Activated gamma-delta T cell (primary cell): ENCODE data around the gene EGLN1.

ENCODE experiments used
- DNase-seq: peaks from one replicate; lab custom pipeline; 2025; lab: John Stamatoyannopoulos, UW

Gene EGLN1

GRCh38 chr1:231421546-231421970 lies 529 bp downstream of the EGLN1 start:
- peak; percentile 52 for DNase-seq

- no peak for DNase-seq
Measured at GRCh38 chr1:231420959-231421545, 1.0 kb downstream of the EGLN1 start.

GRCh38 chr1:231420299-231420958 lies 1.7 kb downstream of the EGLN1 start:
- DNase-seq = no peak

GRCh38 chr1:231419738-231420298 lies 2.3 kb downstream of the EGLN1 start:
- DNase-seq = no peak

GRCh38 chr1:231419147-231419546 lies 2.9 kb downstream of the EGLN1 start:
- DNase-seq = no peak

- DNase-seq = no peak
Measured at GRCh38 chr1:231418741-231419107, 3.4 kb downstream of the EGLN1 start.

GRCh38 chr1:231418101-231418740 lies 3.9 kb downstream of the EGLN1 start:
- DNase-seq = no peak

GRCh38 chr1:231417513-231417912 lies 4.6 kb downstream of the EGLN1 start:
- no peak for DNase-seq

- no peak for DNase-seq
Measured at GRCh38 chr1:231416901-231417300, 5.2 kb downstream of the EGLN1 start.

GRCh38 chr1:231415018-231415583 lies 7.0 kb downstream of the EGLN1 start:
- DNase-seq = no peak

GRCh38 chr1:231414260-231415016 lies 7.6 kb downstream of the EGLN1 start:
- DNase-seq = no peak

- DNase-seq = no peak
Measured at GRCh38 chr1:231413749-231414082, 8.4 kb downstream of the EGLN1 start.

- DNase-seq = no peak
Measured at GRCh38 chr1:231411036-231411531, 11.0 kb downstream of the EGLN1 start.

GRCh38 chr1:231410036-231410612 lies 12.0 kb downstream of the EGLN1 start:
- no peak for DNase-seq

GRCh38 chr1:231408528-231409094 lies 13.5 kb downstream of the EGLN1 start:
- DNase-seq = no peak

GRCh38 chr1:231407547-231408396 lies 14.3 kb downstream of the EGLN1 start:
- no peak for DNase-seq

- DNase-seq = no peak
Measured at GRCh38 chr1:231407049-231407448, 15.0 kb downstream of the EGLN1 start.

- no peak for DNase-seq
Measured at GRCh38 chr1:231404318-231404717, 17.8 kb downstream of the EGLN1 start.

- DNase-seq = no peak
Measured at GRCh38 chr1:231401478-231401877, 20.6 kb downstream of the EGLN1 start.
